SK-N-SH (cell line): Measurements from ENCODE around the gene GALNTL6. TPM values are rescaled to one million over a fixed set of nuclear protein-coding genes. Genes with fewer than 3 reads are reported as not detected.

Experiments used
- CTCF ChIA-PET: fragments of 300-600, 350-600 bp; formaldehyde crosslinking; extraction: SDS; loops from one replicate; lab custom pipeline; 2021; lab: Yijun Ruan, JAX
- POLR2A ChIA-PET: fragments of 350-600 bp; sonication (Branson Sonifier 250); formaldehyde crosslinking; extraction: SDS; loops from one replicate; lab custom pipeline; 2020; ENCODE audit warnings: antibody characterized with exemption, inconsistent platforms; lab: Yijun Ruan, JAX
- DNase-seq: peaks from one replicate; pipeline ENCODE4 v3.0.0; 2012
- H2AFZ ChIP-seq: fragments of 200-600 bp; sonication (generic); 2 replicates; pipeline ENCODE4 v1.8.1; 2016; ENCODE audit warnings: antibody characterized with exemption, mild to moderate bottlenecking, low read depth
- H3F3A ChIP-seq: fragments of 200-600 bp; sonication (generic); replicated peaks from 2 replicates; pipeline ENCODE3; 2016; ENCODE audit warnings: antibody characterized with exemption, mild to moderate bottlenecking; ENCODE audit not compliant: insufficient read depth
- H3K27ac ChIP-seq, 2 experiments: fragments of 200-500 bp in 1 of 2; fragments of 200-600 bp in 1 of 2; sonication (Bioruptor generic) in 1 of 2; sonication (generic), shearing (Covaris generic) in 1 of 2; 2 replicates each; pipeline versions ENCODE4 v1.5.1 to v1.6.1; 2014 to 2016; ENCODE audit warnings: low read depth in 2 of 2, inconsistent platforms in 1 of 2, low read length in 1 of 2, mild to moderate bottlenecking in 1 of 2, mixed read lengths in 1 of 2
- H3K27me3 ChIP-seq: fragments of 200-600 bp; sonication (generic), shearing (Covaris generic); 2 replicates; pipeline ENCODE4 v1.6.1; 2016; ENCODE audit warnings: mixed run types; ENCODE audit not compliant: insufficient read depth
- H3K36me3 ChIP-seq, 2 experiments: fragments of 200-500 bp in 1 of 2; fragments of 200-600 bp in 1 of 2; sonication (Bioruptor generic) in 1 of 2; sonication (generic) in 1 of 2; replicated peaks in 1 of 2; 2 replicates each; pipeline versions ENCODE3 to v1.5.1; 2014 to 2016; ENCODE audit warnings: low read length in 1 of 2, mild to moderate bottlenecking in 1 of 2; ENCODE audit not compliant: insufficient read depth in 2 of 2, control insufficient read depth in 1 of 2
- H3K4me1 ChIP-seq, 2 experiments: fragments of 200-500 bp in 1 of 2; fragments of 200-600 bp in 1 of 2; sonication (Bioruptor generic) in 1 of 2; sonication (generic), shearing (Covaris generic) in 1 of 2; 2 replicates each; pipeline versions ENCODE4 v1.5.1 to v1.6.1; 2014 to 2016; ENCODE audit warnings: low read depth in 1 of 2, low read length in 1 of 2, mixed run types in 1 of 2; ENCODE audit not compliant: insufficient read depth in 2 of 2, control insufficient read depth in 1 of 2
- H3K4me2 ChIP-seq: fragments of 200-600 bp; sonication (generic), shearing (Covaris generic); 2 replicates; pipeline ENCODE4 v1.6.1; 2017; ENCODE audit warnings: mixed run types
- H3K4me3 ChIP-seq, 2 experiments: fragments of 200-500 bp in 1 of 2; fragments of 200-600 bp in 1 of 2; sonication (Bioruptor generic) in 1 of 2; sonication (generic), shearing (Covaris generic) in 1 of 2; 2 replicates each; pipeline versions ENCODE4 v1.5.1 to v1.8.1; 2014 to 2016; ENCODE audit warnings: low read depth in 2 of 2, inconsistent platforms in 1 of 2, low read length in 1 of 2, mild to moderate bottlenecking in 1 of 2, mixed read lengths in 1 of 2, moderate library complexity in 1 of 2
- H3K79me2 ChIP-seq: fragments of 200-600 bp; sonication (generic); 2 replicates; pipeline ENCODE4 v1.8.1; 2017; ENCODE audit warnings: mild to moderate bottlenecking; ENCODE audit not compliant: insufficient read depth
- H3K9ac ChIP-seq: fragments of 200-600 bp; sonication (generic); 2 replicates; pipeline ENCODE4 v1.6.1; 2017; ENCODE audit warnings: mixed run types
- H3K9me2 ChIP-seq: fragments of 200-600 bp; sonication (generic); 2 replicates; pipeline ENCODE4 v1.6.1; 2017; ENCODE audit warnings: mixed run types
- H3K9me3 ChIP-seq: fragments of 200-600 bp; sonication (generic); 2 replicates; pipeline ENCODE4 v1.6.1; 2017; ENCODE audit warnings: mixed run types, mild to moderate bottlenecking, moderate library complexity
- H4K20me1 ChIP-seq: fragments of 200-600 bp; sonication (generic); 2 replicates; pipeline ENCODE4 v1.6.1; 2017; ENCODE audit warnings: mild to moderate bottlenecking, mixed run types; ENCODE audit not compliant: insufficient read depth
- CHD2 ChIP-seq: fragments of 150-350 bp; IDR thresholded peaks from 2 replicates; pipeline ENCODE4 v1.6.1; 2018; ENCODE audit warnings: low read length; ENCODE audit not compliant: partially characterized antibody
- CTCF ChIP-seq: fragments of 200-600 bp; sonication (generic); IDR thresholded peaks from 2 replicates; pipeline ENCODE4 v1.6.1; 2017; ENCODE audit warnings: antibody characterized with exemption, mild to moderate bottlenecking, moderate library complexity
- EZH2phosphoT487 ChIP-seq: fragments of 200-600 bp; sonication (generic); IDR thresholded peaks from 2 replicates; pipeline ENCODE4 v1.6.1; 2017; ENCODE audit warnings: low read depth, mixed run types, mild to moderate bottlenecking, antibody characterized with exemption, moderate library complexity, borderline replicate concordance
- MEF2A ChIP-seq: IDR thresholded peaks from 2 replicates; pipeline ENCODE4 v1.4.0; 2012; ENCODE audit warnings: low read depth, borderline replicate concordance
- NFIC ChIP-seq: IDR thresholded peaks from 2 replicates; pipeline ENCODE4 v1.4.0; 2012; ENCODE audit warnings: borderline replicate concordance
- NRF1 ChIP-seq: IDR thresholded peaks from 2 replicates; pipeline ENCODE4 v1.6.1; 2012; ENCODE audit warnings: low read depth, mild to moderate bottlenecking, low read length
- POLR2AphosphoS5 ChIP-seq: IDR thresholded peaks from 2 replicates; pipeline ENCODE4 v1.6.1; 2012; ENCODE audit warnings: low read depth, low read length
- RCOR1 ChIP-seq: fragments of 150-350 bp; IDR thresholded peaks from 2 replicates; pipeline ENCODE4 v1.6.1; 2017; ENCODE audit warnings: antibody characterized with exemption, low read length
- REST ChIP-seq: IDR thresholded peaks from 2 replicates; pipeline ENCODE4 v1.6.1; 2012; ENCODE audit warnings: mild to moderate bottlenecking, low read depth, low read length, moderate library complexity
- SIN3A ChIP-seq: IDR thresholded peaks from 2 replicates; pipeline ENCODE4 v1.6.1; 2012; ENCODE audit warnings: low read depth, mild to moderate bottlenecking, low read length, moderate library complexity, borderline replicate concordance
- SMC3 ChIP-seq: IDR thresholded peaks from 2 replicates; pipeline ENCODE4 v1.6.1; 2012; ENCODE audit warnings: low read depth, low read length, improper control_type of control experiment
- TCF12 ChIP-seq: IDR thresholded peaks from 2 replicates; pipeline ENCODE4 v1.4.0; 2012
- TEAD4 ChIP-seq: IDR thresholded peaks from 2 replicates; pipeline ENCODE4 v1.4.0; 2012; ENCODE audit warnings: mild to moderate bottlenecking, borderline replicate concordance; ENCODE audit not compliant: insufficient read depth
- WGBS: methylation state at CpG from one replicate; pipeline ENCODE4 v1.1.6; 2017; ENCODE audit warnings: low lambda C conversion rate; 5-methylcytosine and 5-hydroxymethylcytosine counted together
- polyA plus RNA-seq, 3 experiments: library from polyadenylated mRNA; depleted of rRNA; stranded (reverse); fragments of >200 nt; gene quantifications; 2 replicates each; pipeline ENCODE4 v1.2.3, GENCODE V29; 2012
- TF ChIP-seq, protein P1 (sequence below): IDR thresholded peaks from 2 replicates; pipeline ENCODE4 v1.4.0; 2012; ENCODE audit warnings: low read depth, borderline replicate concordance
- TF ChIP-seq, protein P2 (sequence below): IDR thresholded peaks from 2 replicates; pipeline ENCODE4 v1.4.0; 2012; ENCODE audit warnings: low read depth, borderline replicate concordance
- TF ChIP-seq, protein P3 (sequence below): fragments of 150-350 bp; IDR thresholded peaks from 2 replicates; pipeline ENCODE4 v1.6.1; 2016; ENCODE audit warnings: mild to moderate bottlenecking, low read depth, low read length

GALNTL6 gene
- polyA plus RNA-seq, 1 of the 3 experiments (the other 2 are of a cell fraction): 0.07 TPM

GRCh38 chr4:172895699-172896098 is 1082.5 kb downstream of the GALNTL6 start:
- H3F3A ChIP-seq: no peaks in the 10 kb centered on the region
- no peak overlapping the region for H2AFZ ChIP-seq
- ChIA-PET CTCF (no interaction called here), POLR2A (no interaction called here)
- H3K9me3 ChIP-seq: no peaks in the 10 kb centered on the region
- H3K27ac ChIP-seq: no peak overlapping the region
- no peak for DNase-seq
- H3K4me3 ChIP-seq: no peak overlapping the region
- no peak overlapping the region for H3K4me2 ChIP-seq
- H4K20me1 ChIP-seq: no peaks in the 10 kb centered on the region
- H3K36me3 ChIP-seq: no peaks in the 10 kb centered on the region
- H3K27me3 ChIP-seq: no peaks in the 10 kb centered on the region
- no peak overlapping the region for H3K9ac ChIP-seq
- H3K9me2 ChIP-seq: no peaks in the 10 kb centered on the region
- no peaks in the 10 kb centered on the region for H3K4me1 ChIP-seq
- TF ChIP-seq, protein P1, sequence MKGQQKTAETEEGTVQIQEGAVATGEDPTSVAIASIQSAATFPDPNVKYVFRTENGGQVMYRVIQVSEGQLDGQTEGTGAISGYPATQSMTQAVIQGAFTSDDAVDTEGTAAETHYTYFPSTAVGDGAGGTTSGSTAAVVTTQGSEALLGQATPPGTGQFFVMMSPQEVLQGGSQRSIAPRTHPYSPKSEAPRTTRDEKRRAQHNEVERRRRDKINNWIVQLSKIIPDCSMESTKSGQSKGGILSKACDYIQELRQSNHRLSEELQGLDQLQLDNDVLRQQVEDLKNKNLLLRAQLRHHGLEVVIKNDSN: no peak
- TF ChIP-seq EZH2phosphoT487: no peak
- TF ChIP-seq CHD2: no peak
- no peak for TF ChIP-seq TCF12
- no peak for TF ChIP-seq REST
- TF ChIP-seq RCOR1: no peak
- no peak for TF ChIP-seq POLR2AphosphoS5
- no peak for TF ChIP-seq NFIC
- no peak for TF ChIP-seq CTCF
- no peak for TF ChIP-seq SIN3A
- no peak for TF ChIP-seq SMC3
- TF ChIP-seq, protein P2, sequence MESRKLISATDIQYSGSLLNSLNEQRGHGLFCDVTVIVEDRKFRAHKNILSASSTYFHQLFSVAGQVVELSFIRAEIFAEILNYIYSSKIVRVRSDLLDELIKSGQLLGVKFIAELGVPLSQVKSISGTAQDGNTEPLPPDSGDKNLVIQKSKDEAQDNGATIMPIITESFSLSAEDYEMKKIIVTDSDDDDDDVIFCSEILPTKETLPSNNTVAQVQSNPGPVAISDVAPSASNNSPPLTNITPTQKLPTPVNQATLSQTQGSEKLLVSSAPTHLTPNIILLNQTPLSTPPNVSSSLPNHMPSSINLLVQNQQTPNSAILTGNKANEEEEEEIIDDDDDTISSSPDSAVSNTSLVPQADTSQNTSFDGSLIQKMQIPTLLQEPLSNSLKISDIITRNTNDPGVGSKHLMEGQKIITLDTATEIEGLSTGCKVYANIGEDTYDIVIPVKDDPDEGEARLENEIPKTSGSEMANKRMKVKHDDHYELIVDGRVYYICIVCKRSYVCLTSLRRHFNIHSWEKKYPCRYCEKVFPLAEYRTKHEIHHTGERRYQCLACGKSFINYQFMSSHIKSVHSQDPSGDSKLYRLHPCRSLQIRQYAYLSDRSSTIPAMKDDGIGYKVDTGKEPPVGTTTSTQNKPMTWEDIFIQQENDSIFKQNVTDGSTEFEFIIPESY: no peak
- no peak for TF ChIP-seq MEF2A
- TF ChIP-seq, protein P3, sequence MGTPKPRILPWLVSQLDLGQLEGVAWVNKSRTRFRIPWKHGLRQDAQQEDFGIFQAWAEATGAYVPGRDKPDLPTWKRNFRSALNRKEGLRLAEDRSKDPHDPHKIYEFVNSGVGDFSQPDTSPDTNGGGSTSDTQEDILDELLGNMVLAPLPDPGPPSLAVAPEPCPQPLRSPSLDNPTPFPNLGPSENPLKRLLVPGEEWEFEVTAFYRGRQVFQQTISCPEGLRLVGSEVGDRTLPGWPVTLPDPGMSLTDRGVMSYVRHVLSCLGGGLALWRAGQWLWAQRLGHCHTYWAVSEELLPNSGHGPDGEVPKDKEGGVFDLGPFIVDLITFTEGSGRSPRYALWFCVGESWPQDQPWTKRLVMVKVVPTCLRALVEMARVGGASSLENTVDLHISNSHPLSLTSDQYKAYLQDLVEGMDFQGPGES: no peak
- TF ChIP-seq TEAD4: no peak
- TF ChIP-seq NRF1: no peak
- no peaks in the 10 kb centered on the region for H3K79me2 ChIP-seq
- 41% methylated on average over 3 of the region's 3 CpGs for WGBS
